Tongue (tissue), 2 donors: ENCODE measurements around the gene NLRP9. TPM values are rescaled to one million over a fixed set of nuclear protein-coding genes. Genes with fewer than 3 reads are reported as not detected.
"Not testable (repeated sequence)": the region's sequence is repeated elsewhere in the genome, so short reads cannot be mapped to it uniquely, and the experiment has no call there.

Source experiments
- DNase-seq: peaks from one replicate; pipeline ENCODE4 v3.0.0-alpha.2; 2015
- total RNA-seq: library from RNA; depleted of rRNA; stranded (reverse); fragments of >200 nt; gene quantifications from one replicate; pipeline ENCODE4 v1.2.3, GENCODE V29; 2014

The NLRP9 gene
- total RNA-seq = not detected

DNA sequence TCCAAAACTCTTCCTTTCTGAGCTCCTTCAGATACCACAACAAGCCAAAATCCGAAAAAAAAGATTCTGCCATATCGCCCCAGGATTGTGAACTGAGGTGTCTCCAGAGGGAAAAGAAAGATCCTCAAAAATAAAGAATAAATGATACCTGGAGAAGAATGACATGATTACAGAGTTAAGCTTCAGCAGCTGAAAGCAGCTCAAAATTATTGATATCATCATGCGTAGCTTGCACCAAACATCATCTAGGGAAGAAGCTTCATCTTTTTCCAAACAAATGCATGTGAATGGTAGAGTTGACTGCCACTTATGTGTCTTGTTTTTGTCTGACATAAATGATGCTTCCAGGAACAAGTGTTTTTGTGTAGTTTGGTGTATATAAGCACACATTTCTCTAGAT, at the start of gene NLRP9:
NLRP9 (minus strand) TSS at position 101 of the 400 bp plus-strand sequence; CDS start at position 73, 28 bp downstream.
- DNase-seq = no peak

GRCh38 chr19:55781112-55781511, 42.9 kb upstream of the NLRP9 start:
- DNase-seq = no peak

DNA sequence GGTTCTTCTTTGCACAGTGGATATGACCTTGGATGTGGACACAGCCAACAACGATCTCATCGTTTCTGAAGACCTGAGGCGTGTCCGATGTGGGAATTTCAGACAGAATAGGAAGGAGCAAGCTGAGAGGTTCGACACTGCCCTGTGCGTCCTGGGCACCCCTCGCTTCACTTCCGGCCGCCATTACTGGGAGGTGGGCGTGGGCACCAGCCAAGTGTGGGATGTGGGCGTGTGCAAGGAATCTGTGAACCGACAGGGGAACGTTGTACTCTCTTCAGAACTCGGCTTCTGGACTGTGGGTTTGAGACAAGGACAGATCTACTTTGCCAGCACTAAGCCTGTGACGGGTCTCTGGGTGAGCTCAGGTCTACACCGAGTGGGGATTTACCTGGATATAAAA, 40.1 kb upstream of the NLRP9 start:
- DNase-seq = no peak

DNA sequence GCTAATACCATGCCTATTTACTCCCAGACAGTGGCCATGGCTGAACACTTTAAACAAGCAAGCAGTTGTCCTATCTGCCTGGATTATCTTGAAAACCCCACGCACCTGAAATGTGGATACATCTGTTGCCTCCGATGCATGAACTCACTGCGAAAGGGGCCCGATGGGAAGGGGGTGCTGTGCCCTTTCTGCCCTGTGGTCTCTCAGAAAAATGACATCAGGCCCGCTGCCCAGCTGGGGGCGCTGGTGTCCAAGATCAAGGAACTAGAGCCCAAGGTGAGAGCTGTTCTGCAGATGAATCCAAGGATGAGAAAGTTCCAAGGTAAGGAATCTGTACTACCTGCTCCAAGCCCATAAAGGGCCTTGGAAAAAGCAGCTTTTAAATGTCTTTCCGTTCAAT, 39.3 kb upstream of the NLRP9 start:
- no peak for DNase-seq

DNA sequence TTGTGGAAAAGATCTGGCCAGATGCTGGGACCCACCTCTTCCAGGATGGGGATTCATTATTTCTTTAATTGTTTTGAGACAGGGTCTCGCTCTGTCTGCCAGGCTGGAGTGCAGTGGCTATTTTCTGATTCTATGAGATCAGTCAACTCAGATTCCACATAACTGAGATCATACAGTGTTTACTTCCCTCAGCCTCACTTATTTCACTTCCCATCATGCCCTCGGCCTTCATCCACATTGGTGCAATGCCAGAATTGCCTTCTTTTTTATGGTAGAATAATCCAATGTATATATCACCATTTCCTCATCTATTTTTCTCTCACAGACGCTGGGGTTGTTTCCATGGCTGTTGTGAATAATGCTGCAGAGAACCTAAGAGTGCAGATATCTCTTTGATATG, 31.4 kb upstream of the NLRP9 start:
- not testable (repeated sequence) for DNase-seq

DNA sequence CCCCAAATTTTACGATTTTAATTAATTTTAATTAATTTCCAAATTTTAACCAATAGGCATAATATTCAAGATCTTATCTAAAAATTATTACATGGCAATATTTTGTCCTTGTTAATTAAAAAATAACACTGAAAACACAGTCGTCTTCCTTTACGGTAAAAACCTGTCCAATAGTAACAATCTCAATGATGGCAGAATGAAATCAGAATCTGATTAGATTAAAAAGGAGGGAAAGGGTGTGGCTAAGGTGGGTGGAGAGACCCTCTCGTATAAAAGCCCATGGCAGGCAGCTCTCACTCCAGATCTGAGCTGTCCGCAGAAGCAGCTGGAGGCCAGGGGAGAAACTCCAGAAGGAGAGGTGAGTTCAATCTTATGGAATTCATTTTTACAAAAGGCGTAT, 30.6 kb upstream of the NLRP9 start, which contains the start of gene RFPL4AL1:
RFPL4AL1 (plus strand) TSS at position 301 of the 400 bp plus-strand sequence. CDS start 2,687 bp downstream, outside the sequence.
- DNase-seq = not testable (repeated sequence)

- DNase-seq = no peak
These were observed 28.3 kb upstream of the NLRP9 start for GRCh38 chr19:55766466-55766865.

DNA sequence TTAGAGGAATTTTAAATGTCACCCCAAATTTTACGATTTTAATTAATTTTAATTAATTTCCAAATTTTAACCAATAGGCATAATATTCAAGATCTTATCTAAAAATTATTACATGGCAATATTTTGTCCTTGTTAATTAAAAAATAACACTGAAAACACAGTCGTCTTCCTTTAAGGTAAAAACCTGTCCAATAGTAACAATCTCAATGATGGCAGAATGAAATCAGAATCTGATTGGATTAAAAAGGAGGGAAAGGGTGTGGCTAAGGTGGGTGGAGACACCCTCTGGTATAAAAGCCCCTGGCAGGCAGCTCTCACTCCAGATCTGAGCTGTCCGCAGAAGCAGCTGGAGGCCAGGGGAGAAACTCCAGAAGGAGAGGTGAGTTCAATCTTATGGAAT, 20.6 kb upstream of the NLRP9 start, which contains the start of gene RFPL4A:
RFPL4A (plus strand) TSS at position 301 of the 400 bp plus-strand sequence. CDS start 2,704 bp downstream, outside the sequence.
- not testable (repeated sequence) for DNase-seq

DNA sequence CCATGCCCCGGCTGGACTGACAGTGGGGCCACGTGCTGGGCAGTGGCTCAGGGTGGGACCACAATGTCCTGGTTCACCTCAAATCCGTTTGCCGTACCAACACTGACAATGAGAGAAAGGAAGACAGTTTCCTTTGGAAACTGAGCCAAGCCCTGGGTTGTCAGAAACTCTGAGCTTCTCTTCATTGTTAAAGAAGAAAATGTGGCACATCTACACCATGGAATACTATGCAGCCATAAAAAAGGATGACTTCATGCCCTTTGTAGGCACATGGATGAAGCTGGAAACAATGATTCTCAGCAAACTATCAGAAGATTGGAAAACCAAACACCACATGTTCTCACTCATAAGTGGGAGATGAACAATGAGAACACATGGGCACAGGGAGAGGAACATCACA, 18.6 kb upstream of the NLRP9 start:
- DNase-seq = not testable (repeated sequence)

- no peak for DNase-seq
These were observed 15.2 kb upstream of the NLRP9 start for GRCh38 chr19:55753401-55753800.

DNA sequence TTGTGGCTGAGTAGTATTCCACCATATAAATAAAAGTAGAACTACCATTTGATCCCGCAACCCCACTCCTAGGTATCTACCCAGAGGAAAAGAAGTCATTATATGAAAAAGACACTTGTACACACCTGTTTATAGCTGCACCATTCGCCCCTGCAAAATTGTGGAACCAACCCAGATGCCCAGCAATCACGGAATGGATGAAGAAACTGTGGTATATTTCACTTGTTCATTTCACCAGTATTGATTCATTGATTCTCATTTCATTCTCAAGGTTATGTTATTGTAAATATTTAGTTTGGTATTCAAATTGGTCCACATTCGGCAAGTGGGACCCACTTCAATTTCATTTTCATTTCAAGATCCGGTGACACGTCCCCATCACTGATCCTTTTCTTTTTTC, 12.5 kb upstream of the NLRP9 start:
- no peak for DNase-seq

DNA sequence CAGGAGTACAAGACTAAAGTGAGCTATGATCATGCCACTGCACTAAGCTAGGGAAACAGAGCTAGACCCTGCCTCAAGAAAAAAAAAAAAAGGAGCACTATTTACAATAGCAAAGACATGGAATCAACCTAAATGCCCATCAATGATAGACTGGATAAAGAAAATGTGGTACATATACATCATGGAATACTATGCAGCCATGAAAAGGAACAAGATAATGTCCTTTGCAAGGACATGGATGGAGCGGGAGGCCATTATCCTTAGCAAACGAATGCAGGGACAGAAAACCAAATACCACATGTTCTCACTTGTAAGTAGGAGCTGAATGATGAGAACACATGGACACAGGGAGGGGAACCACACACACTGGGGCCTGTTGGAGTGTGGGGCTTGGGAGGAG, 7.8 kb downstream of the NLRP9 start:
- DNase-seq = not testable (repeated sequence)

DNA sequence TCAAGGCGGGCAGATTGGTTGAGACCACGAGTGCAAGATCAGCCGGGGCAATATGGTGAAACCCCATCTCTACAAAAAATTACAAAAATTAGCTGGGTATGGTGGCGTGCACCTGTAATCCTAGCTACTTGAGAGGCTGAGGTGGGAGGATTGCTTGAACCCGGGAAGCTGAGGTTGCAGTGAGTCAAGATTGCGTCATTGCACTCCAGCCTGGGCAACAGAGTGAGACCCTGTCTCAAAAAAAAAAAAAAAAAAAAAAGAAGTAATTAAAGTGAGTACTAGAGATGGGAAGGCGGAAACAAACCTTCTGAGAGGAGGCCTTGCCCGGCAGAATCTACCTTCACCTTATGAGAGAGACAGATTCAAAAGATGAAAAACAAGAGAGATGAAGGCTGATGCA, 14.7 kb downstream of the NLRP9 start:
- DNase-seq = no peak

GRCh38 chr19:55720801-55721200, 17.4 kb downstream of the NLRP9 start:
- DNase-seq = no peak

- no peak for DNase-seq
These were observed 17.9 kb downstream of the NLRP9 start for GRCh38 chr19:55720214-55720746.

DNA sequence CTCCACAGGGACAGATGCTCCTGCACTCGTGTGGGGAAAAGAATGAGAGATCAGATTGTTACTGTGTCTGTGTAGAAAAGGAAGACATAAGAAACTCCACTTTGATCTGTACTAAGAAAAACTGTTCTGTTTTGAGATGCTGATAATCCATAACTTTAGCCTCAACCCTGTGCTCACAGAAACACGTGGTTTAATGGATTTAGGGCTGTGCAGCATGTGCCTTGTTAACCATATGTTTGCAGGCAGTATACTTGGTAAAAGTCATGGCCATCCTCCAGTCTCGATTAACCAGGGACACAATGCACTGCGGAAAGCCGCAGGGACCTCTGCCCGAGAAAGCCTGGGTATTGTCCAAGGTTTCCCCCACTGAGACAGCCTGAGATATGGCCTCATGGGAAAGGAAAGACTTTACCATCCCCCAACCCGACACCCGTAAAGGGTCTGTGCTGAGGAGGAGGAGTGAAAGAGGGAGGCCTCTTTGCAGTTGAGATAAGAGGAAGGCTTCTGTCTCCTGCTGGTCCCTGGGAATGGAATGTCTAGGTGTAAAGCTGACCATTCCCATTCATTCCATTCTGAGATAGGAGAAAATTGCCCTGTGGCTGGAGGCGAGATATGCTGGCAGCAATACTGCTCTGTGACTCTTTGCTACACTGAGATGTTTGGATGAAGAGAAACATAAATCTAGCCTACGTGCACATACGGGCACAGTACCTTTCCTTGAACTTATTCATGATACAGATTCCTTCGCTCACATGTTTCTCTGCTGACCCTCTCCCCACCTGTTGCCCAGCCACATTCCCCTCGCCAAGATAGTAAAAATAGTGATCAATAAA, 20.1 kb downstream of the NLRP9 start:
- not testable (repeated sequence) for DNase-seq

DNA sequence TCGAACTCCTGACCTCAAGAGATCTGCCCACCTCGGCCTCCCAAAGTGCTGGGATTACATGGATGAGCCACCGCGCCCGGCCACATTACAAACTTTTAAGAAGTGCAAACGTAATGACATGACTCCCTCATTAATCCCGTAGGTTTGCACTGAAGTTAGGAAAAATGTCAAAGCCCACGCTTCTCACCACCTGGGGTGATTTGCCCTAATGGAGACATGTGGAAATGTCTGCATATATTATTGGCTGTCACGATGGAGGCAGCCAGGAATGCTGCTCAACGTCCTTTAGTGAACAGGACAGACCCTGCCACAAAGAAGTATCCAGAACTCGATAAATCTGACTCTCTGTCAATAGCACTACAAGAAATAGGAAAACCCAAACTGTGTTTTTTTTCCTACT, 21.0 kb downstream of the NLRP9 start:
- DNase-seq = no peak

- DNase-seq = no peak
These were observed 21.7 kb downstream of the NLRP9 start for GRCh38 chr19:55716531-55716930.

DNA sequence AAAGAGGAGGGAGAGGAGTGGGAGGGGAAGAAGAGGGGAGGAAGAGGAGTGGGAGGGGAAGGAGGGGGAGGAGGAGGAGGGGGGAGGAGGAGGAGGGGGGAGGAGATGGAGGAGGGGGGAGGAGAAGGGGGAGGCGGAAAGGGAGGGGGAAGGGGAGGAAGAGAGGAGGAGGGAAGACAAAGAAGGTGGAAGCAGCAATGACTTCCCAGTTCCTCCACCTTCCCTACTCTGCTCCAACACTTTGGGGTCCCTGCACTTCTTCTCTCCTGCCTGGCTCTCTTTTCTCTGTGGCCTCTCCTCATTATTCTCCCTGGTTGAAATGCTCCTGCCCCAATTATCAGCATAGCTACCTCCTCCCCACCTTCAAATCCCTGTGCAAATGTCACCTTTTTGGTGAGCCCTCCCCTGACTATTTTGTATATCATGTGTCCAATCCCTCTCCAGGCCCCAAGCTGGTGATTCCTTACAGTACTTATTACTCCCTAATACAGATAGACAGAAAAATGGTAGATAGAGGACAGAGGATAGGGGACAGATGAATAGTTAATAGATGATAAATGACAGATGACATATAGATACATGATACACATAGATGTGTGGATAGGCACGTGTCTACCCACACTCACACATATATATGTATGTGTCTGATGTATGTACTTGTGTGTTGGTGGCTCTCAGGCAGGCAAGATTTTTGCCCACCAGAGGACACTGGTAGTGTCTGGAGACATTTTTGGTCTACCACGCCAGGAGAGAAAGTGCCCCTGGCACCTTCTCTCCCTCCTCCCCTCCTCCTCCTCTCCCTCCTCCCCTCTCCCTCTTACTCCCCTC, 25.2 kb downstream of the NLRP9 start:
- DNase-seq = no peak

DNA sequence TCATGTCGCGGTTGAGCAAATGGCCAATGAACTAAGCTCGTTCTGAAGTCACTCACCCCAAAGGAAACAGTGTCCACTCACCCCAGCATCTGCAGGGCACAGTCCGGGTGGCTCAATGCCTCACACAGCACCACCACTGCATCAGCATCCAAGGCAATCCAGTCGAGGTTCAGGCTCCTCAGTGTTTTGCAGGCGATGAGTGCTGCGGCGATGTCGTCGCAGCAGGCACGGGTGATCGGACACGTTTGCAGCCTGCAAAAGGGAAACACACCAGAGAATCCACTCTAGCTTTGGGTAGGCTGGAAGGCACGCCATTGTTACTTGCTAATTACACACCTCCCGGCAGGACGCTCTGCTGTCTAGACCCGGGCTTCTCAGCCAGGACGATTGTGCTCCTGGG, 26.5 kb downstream of the NLRP9 start:
- DNase-seq = no peak

DNA sequence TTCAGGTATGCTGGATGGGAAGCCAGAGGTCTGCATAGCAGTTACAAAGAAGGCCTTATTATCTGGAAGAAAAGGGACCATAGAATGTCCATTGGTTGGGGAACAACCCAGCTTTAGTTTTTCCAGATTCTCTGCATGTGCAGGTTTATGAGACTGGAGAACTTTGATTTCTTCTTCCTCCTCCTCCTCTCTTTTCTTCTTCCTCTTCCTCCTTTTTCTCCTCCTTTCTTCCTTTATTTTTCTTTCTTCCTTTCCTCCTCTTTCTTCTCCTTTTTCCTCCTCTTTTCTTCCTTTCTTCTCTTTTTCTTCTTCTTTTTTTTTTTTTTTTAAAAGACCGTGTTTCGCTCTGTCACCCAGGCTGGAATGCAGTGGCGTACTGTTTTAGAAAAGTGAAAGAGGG, 32.2 kb downstream of the NLRP9 start:
- no peak for DNase-seq

GRCh38 chr19:55704494-55705245, 33.5 kb downstream of the NLRP9 start:
- no peak for DNase-seq
